ENCODE data around the gene MRPL46.
"Not testable (repeated sequence)": the region's sequence is repeated elsewhere in the genome, so short reads cannot be mapped to it uniquely, and the experiment has no call there.

The MRPL46 gene

DNA sequence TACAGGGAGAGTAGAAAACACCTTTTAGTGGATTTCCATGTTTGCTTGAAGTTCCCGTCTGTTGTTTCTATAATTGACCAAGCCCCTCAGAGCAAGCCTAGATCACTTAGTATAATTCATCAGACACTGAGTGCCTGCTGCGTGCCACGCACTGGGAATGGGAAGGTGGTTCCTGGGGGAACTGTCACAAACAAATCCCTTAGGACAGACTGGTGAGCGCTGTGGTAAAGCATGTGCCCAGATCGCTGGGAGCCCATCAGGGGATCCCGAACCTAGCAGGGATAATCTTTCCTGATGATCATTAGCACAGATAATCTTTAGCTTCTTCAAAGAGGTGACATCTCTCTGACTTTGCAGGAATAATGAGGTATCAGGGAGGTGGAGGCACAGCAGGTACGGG, 9.9 kb upstream of the MRPL46 start:
- no peak for DNase-seq

GRCh38 chr15:88476635-88477060, 9.5 kb upstream of the MRPL46 start:
- DNase-seq = no peak

GRCh38 chr15:88473661-88474293, 6.6 kb upstream of the MRPL46 start:
- DNase-seq = not testable (repeated sequence)

- no peak for DNase-seq
Measured at GRCh38 chr15:88472225-88472624, 5.0 kb upstream of the MRPL46 start.

DNA sequence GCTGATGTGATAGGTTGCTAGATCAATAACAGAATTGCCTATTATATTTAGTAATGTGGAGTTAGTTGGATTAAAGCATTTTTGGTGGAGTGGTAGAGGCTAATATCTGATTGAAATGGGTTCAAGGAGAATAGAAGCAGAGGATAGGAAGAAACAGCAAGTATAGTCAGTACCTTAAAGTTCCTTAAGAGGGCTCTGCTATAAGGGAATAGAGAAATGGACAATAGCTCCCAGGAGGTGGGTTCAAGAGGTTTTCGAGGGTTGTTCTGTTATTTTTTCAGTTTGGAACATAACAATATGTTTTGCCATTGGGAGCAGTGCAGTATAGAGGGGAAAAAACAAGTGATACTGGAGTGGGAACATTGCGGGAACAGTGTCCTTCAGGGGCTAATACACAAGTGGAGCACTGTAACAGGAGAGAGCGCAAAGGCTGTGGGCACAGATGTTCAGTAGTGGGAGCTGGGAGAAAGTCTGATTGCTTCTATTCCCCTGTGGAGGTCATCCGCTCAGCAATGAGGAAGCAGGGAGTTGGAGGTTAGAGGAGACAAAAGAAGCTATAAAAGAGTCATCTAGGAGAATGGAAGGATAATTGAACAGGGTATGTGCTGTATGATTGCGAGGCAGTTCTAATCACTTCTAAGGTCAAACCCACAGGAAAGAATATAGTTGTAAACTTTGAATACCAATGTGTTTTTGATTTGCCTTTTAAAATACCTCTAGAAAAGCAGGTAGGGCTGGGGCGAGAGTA, 3.6 kb upstream of the MRPL46 start:
- no peak for DNase-seq

- DNase-seq = no peak
Measured at GRCh38 chr15:88469321-88469720, 2.1 kb upstream of the MRPL46 start.

DNA sequence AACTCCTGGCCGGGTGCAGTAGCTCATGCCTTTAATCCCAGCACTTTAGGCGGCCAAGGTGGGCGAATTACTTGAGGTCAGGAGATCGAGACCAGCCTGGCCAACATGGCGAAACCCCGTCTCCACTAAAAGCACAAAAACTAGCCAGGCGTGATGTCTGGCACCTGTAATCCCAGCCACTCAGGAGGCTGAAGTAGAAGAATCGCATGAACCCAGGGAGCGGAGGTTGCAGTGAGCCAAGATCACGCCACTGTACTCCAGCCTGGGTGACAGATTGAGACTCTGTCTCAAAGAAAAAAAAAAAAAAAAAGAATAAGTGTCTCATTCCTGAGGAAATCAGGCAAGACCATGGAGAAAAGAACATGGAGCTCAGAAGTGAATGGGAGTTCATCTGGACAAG, 1.5 kb upstream of the MRPL46 start:
- not testable (repeated sequence) for DNase-seq

- DNase-seq = no peak
Measured at GRCh38 chr15:88467935-88468528, 844 bp upstream of the MRPL46 start.

DNA sequence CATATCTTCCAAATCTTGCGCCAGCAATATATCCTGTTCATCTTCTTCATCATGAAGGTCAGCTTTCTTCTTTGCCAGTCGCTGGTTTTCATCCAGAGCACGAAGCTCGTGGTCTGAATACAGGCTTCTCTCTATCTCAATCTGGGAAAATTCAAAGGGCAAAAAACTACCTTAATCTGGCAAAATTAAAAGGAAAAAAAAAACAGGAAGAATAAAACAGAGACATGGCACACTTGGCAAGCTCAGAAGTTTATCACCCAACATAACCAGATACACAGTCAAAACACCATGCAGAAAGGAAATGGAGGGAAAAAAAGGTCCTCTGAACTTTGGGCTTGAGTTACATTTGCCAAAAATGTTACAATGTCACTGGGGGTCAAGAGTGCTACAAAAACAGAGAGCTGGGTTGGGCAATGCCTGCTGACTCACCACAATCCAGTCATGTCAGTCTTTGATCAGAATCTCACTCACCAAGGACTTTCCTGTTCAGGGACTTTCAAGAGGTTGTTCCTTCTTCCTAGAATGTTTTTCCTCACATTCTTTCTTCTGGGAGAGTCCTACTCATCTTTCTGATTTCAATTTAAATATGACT, 1.5 kb downstream of the MRPL46 start:
- peak; percentile 24 for DNase-seq

DNA sequence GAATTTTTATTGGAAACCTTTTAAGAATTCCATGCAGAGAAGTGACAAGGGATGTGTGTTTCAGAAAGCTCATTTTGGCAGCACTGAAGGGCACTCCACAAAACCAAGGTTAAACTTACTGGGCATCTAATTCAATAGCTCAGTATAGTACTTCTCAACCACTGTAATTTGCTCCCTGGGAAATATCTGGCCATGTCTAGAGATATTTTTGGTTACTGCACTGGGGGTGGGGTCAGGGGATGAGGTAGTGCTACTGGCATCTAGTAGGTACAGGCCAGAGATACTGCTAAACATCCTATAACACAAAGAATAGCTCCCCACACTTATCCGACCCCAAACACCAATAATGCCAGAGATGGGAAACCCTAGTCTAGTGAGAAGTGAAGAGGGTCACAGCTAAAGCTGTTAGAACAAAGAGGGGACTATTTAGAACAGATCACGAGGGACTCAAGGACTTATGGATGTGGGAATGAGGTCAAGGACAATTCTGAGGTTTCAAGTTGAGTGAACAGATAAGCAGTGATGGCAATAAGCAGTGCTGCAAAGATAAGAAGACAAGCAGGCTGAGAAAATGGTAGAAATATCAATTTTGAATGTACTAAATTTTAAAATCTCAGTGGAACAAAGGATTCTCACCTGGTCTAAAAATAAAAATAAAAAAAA, 3.2 kb downstream of the MRPL46 start:
- DNase-seq = no peak

- DNase-seq = no peak
Measured at GRCh38 chr15:88456733-88457132, 10.5 kb downstream of the MRPL46 start.

DNA sequence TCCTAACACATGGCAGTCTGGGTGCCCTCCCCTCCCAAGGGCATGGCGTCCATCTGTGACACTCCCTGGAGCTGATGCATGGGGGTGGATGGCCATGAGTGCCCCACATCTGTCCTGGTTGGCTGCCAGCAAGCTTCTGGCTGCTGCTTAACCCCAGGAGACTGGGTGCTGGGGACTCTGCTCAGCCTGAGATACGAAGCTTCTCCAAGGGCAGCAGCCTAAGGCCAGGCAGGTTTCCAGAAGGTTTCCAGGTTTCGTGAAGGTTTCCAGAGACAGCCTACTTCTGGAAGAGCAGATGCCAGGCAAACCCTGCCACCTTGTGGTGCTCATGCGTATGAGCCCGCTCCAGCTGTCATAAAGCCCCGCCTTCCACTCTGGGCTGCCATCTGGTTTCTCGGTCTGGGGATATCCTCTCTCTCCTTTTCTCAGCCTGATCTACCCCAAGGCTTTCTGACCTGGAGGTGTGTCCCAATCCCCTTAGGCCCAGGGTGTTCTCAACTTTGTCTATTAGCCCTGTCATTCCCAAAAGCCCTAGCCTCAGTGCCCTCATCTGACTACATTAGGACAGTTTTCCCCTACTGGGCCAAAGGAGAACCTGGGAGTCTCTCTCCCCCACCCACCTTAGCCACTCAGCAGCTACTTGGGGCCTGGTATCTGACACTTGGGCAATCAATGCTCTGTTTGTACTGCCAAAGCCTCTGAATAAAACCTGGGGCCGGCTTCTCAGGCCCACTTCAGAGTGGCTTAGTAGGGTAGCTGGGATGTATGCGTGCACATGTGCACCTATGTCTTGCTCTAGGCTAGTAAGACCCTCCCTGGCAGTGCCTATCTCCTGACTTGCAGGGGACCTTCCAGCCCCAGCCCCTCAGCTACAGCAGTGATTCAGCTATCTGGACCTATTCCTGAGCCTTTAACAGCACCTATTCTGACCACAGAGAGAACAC, 12.0 kb downstream of the MRPL46 start:
- no peak for DNase-seq

GRCh38 chr15:88454236-88454635, 13.0 kb downstream of the MRPL46 start:
- DNase-seq = no peak

DNA sequence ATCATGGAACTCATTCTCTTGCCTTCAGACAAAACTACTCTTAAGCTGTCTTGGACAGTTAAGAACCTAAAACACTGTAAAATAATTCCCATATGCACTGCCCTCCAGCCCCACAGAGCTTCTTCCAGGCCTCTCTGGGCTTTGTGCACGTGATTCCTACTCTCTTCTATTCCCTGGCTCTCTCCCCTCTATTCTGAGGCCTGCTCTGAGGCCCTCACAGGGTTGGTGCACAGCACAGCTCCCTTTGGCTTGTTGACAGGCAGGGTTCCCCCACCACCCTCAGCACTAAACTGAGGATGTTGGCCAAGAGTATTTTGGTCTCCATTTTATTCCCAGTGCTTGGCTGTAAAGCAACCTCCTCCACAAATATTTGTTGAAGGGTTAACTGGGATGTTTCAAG, 13.5 kb downstream of the MRPL46 start:
- DNase-seq = no peak

DNA sequence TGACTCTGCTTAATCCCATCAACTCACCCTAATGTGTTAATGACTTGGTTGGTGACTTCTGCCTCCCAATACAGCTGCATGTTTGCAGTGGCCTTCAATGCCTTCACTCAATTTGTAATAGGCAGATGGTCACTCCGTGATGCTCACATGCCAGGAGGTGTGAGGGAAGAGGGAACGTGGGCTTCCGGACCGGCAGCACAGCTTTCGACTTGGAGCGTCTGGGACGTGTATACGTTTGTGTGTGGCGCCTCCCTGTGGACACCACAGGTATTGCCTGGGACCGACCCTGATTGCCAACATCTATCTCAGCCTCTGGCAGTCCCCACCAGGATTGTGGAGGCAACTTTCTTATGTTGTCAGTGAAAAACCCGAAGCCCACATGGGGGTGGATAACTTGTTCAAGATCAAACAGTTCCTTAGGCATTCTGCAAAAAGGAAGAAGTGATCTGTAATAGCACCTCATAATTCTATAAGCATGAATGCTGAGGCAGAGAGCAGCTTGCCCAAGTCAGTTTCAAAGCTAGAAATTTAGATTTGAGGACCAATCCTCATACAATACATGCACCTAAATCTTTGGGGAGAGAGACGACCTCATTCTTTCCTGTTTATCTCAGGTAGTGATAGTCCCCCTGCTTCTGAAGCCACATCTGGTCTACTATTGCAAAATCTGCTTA, 16.9 kb downstream of the MRPL46 start:
- DNase-seq = peak; percentile 41

- DNase-seq = no peak
Measured at GRCh38 chr15:88449581-88449980, 17.6 kb downstream of the MRPL46 start.

DNA sequence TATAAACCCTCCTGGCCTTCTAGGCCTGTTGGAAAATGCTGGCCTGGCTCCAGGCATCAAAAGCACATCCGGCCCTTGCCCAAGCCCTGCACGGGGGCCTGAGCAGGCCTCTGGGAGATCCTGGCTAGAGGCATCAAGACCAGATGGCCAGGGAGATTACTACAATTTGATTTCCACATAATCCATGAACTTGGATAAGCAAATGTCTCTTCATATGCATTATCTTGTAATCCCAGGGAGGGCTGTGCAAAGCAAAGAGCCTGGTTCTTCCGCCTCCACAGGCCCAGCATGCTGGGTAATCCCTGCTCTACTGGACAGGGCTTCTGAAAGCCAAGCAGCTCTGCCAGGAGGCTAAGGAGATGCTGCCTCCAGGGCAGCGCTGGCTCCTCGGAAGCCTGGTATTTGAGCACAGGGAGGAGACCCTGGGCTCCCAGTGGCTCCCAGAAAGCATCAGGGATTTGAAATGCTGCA, 18.2 kb downstream of the MRPL46 start:
- no peak for DNase-seq

- no peak for DNase-seq
Measured at GRCh38 chr15:88447741-88448140, 19.4 kb downstream of the MRPL46 start.

- DNase-seq = no peak
Measured at GRCh38 chr15:88447206-88447605, 20.0 kb downstream of the MRPL46 start.

- DNase-seq = no peak
Measured at GRCh38 chr15:88441076-88441730, 26.0 kb downstream of the MRPL46 start.

GRCh38 chr15:88440021-88440420, 27.2 kb downstream of the MRPL46 start:
- no peak for DNase-seq
